Activated effector memory CD4-positive, alpha-beta T cell treated with Interleukin-2 at 50 U/mL for 16 hours (primary cell): Measurements from ENCODE around the gene C20orf204.
"Not testable (repeated sequence)": the region's sequence is repeated elsewhere in the genome, so short reads cannot be mapped to it uniquely, and the experiment has no call there.

Source experiments
- DNase-seq: peaks from one replicate; pipeline ENCODE4 v3.0.0-alpha.2; 2020

C20orf204 gene

GRCh38 chr20:64035933-64036345 lies at the start of gene C20orf204:
TSS of gene C20orf204 (plus strand) at chr20:64036182. CDS start at chr20:64036324, 142 bp downstream.
- no peak for DNase-seq

GRCh38 chr20:64000906-64001305 lies 35.1 kb upstream of the C20orf204 start:
- DNase-seq: no peak

DNA sequence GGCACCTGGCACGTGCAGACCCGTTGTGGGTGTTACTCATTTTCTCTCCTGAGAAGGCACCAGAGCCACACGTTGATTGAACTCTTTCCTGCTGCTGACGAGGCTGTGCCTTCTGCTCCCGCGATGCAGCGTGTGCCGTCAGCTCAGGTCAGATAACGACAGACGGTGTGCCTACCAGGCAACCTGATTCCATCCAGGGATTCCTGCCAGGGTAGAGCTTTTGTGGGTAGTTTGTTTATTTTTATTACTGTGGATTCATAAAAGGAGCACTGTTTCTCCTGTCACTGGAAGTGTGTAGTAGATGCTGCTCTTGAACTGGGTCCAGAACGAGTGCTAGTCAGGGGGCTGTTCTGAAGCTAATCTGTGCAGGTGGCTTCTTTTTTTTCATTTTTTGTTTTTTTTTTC lies 34.4 kb upstream of the C20orf204 start:
- DNase-seq: no peak

GRCh38 chr20:64003960-64004725 lies 31.8 kb upstream of the C20orf204 start:
- no peak for DNase-seq

GRCh38 chr20:64005394-64005793 lies 30.6 kb upstream of the C20orf204 start:
- no peak for DNase-seq

DNA sequence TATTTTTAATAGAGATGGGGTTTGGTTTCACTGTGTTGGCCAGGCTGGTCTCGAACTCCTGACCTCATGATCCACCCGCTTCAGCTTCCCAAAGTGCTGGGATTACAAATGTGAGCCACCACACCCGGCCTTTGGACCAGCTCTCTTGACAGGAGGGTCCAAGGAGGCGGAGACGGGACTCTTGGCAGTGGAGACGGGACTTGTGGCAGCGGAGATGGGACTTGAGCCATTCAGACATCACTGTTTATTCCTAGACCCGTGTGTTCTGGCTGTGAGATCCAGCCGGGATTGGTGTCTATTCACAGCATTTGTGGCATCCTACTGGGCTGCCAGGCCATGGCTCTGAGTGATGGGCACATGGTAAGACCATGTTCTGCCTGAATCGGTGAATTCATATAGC lies 29.5 kb upstream of the C20orf204 start:
- no peak for DNase-seq

DNA sequence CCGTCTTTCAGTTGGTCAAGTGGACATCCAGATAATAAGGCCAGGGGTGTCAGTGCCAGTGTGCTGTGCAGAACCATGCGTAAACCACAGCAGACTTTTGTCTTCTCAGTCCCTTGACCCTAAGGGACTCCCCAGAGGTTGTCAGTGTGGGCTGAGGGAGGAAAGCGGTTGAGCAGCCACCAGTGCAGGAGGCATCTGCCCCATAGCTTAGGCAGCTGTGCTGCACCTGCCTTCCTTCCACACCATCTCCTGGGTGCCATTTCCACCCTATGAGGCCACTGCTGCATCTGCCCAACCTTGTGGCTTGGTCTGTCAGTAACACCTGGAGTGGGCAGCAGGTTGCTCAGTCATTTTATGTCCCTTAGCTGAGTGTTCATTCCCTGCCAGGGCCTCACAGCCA lies 29.1 kb upstream of the C20orf204 start:
- DNase-seq: no peak

DNA sequence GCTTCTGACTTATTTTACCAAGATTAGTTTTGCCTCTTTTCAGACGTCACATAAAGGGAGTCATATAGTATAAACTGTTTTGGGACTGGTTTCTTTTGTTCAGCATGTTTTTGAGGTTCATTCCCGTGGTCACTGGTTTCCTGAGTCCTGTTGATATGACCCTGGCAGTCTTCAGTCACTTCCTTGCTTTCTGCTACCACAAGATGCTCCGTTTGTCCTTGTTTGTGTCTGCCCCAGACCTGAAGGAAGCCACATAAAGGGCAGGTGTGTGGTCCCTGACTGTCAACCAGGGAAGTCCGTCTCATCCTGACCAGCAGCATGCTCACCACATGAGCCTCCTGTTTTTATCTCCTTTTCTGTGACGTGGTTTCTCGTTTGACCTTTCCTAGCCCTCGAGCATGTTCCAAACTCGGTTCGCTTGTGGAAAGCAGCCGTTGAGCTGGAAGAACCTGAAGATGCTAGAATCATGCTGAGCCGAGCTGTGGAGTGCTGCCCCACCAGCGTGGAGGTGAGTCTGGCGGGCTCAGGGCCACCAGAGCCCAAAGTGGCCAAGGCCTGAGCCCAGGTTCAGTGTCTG lies 26.1 kb upstream of the C20orf204 start:
- DNase-seq: no peak

DNA sequence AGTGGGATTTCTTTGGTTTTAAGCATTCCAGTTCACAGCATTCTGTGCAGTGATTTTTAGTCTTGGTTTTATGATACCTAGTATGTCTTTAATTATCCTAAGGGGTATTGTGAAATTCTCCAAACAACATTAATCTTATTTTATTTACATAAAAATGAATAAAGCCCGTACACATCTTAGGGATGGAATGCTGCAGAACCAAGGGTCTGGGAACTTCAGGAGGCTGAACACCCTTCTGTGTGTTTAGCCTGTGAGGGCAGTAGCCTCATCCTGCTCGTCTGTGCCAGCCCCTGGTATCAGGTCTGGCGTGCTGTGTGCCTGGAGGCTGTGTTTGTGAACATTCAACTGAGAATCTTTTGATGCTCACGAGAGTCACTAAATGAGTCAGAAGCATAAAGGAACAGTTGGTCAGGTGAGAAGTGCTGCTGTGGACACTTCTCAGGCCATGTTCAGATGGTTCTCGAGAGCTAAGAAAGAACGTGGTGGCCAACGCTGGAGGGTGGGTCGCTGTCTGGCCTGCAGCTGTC lies 25.2 kb upstream of the C20orf204 start:
- no peak for DNase-seq

DNA sequence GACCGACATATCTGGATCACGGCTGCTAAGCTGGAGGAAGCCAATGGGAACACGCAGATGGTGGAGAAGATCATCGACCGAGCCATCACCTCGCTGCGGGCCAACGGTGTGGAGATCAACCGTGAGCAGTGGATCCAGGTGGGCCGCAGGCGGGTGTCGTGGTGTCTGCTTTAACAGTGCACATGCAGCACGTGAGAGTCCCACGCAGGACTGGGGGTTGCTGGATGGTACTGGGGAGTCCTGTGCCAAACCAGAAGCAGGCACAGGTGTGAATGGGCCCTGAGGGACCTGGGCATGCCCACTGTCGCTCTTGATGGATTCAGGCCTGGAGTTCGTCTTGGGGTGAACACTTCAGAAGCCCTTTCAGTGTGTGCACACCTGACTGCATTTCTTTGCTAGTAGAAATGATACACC lies 24.6 kb upstream of the C20orf204 start:
- peak; percentile 11 for DNase-seq

DNA sequence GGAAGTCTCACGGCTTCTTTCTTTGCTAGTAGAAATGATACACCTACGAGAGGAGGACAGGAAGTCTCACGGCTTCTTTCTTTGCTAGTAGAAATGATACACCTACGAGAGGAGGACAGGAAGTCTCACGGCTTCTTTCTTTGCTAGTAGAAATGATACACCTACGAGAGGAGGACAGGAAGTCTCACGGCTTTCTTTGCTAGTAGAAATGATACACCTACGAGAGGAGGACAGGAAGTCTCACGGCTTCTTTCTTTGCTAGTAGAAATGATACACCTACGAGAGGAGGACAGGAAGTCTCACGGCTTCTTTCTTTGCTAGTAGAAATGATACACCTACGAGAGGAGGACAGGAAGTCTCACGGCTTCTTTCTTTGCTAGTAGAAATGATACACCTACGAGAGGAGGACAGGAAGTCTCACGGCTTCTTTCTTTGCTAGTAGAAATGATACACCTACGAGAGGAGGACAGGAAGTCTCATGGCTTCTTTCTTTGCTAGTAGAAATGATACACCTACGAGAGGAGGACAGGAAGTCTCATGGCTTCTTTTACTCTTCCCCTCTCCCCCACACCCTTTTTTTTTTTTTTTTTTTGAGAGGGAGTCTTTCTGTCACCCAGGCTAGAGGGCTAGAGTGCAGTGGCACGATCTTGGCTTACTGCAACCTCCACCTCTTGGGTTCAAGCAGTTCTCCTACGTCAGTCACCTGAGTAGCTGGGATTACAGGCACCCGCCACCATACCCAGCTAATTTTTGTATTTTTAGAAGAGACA lies 23.4 kb upstream of the C20orf204 start:
- not testable (repeated sequence) for DNase-seq

DNA sequence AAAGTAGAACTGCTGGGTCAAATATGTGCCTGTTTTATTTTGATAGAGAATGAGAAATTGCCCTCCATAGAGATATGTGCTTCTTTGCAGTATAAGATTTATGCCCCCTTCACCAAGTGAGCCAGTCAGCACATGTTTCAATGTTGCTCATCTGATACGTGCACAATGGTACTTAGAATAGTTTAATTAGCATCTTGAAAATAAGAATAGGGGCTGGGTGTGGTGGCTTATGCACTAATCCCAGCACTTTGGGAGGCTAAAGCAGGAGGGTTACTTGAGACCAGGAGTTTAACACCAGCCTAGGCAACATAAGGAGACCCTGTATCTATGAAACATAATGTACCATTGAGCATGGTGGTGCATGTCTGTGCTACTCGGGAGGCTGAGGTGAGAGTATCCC lies 20.3 kb upstream of the C20orf204 start:
- no peak for DNase-seq

- no peak for DNase-seq
These were observed 14.6 kb upstream of the C20orf204 start for GRCh38 chr20:64021124-64021975.

DNA sequence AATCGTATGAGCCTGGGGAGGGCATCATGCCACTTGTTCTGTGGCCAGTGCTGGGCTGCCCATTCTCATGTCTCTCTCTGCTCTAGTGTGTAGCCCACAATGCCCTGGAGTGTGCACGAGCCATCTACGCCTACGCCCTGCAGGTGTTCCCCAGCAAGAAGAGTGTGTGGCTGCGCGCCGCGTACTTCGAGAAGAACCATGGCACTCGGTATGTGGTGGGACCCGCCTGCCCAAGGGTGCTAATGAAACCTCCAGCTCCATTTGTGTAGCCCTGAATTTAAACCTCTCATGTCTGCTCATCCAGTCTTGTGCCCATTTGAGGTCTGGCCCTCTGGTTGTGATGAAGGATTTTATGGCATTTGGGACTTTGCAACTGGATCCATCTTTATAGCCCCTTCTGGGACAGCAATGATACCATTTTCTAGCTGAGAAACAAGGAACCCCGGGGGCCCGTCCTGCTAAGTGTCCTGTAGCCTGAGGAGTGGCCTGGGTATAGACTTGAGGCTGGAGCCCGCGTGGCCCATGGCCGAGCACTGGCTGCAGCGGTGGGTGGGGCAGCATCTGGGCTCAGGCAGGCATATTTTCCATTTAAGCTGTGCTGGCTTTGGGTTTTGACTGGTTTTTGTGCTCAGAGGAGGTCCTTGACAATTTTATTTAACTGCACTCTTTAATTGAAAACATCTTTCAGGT lies 13.2 kb upstream of the C20orf204 start:
- DNase-seq: no peak

DNA sequence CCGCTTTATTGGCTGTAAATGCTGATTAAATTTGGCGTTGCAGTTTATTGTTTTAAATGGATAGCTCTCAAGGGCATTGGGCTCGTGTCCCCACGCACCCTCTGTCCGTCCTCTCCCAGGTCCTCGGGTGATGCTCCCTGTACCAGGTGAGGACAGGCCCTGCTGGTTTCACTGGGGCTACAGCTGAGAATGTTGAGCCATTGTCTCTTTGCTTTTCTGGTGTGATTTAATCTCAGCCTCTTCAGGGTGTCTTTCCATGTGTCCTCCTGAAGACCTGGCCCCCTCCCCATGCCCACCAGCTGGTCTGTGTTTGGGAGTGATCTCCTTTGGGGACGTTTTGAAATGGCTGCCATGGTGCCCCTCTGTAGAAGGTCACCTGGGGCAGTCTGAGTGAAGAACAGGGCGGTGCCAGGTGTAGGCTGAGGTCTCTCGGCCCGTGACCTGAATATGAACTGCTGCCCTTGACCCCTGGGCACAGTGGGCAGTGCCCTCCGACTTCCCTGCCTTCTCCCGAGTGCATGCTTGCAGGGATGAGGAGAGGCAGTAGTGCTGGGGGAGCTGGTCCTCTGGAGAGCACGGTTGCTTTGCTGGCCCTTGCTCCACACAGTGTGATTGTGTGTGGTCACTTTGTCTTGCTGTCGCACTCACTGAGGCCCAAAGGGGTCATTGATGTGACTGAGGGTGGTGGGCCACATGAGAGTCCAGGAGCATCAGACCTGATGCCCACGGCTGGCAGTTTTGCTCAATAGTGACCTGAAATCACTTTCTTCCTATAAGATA lies 12.4 kb upstream of the C20orf204 start:
- no peak for DNase-seq

- DNase-seq: no peak
These were observed 11.6 kb upstream of the C20orf204 start for GRCh38 chr20:64024141-64024990.

DNA sequence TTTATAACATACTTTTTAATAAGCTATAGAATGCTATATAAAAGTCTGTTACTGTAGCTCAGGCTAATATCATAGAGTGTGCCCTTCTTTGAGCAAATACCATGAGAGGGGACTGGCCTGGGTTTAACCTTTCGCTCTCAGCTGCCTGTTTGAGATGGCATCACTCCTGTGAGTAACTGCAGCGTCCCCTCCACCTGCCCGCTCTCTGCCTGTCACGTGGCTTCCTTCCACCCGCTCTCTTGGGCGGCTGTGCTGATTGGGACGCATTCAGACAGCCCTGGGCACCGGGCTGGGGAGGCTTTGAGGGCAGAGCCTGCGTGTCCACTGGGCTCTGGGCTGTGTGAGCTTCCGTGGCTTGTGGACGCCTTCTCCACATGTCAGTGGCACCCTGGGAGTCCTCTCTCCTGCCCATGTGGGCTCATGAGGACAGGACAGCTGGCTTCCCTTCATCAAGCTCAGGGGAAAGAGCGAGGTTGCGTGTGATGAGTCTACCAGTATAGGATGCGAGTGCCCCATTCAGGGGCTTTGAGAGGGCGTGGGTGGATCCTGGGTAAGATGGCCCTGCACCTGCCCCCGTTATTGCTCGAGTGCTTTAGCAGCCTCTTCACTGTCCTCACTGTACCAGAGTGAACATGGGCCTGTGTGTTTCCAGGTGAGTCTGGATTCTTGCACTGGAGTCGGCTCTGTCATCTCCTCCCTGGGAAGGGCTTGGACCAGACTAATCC lies 10.7 kb upstream of the C20orf204 start:
- DNase-seq: no peak

DNA sequence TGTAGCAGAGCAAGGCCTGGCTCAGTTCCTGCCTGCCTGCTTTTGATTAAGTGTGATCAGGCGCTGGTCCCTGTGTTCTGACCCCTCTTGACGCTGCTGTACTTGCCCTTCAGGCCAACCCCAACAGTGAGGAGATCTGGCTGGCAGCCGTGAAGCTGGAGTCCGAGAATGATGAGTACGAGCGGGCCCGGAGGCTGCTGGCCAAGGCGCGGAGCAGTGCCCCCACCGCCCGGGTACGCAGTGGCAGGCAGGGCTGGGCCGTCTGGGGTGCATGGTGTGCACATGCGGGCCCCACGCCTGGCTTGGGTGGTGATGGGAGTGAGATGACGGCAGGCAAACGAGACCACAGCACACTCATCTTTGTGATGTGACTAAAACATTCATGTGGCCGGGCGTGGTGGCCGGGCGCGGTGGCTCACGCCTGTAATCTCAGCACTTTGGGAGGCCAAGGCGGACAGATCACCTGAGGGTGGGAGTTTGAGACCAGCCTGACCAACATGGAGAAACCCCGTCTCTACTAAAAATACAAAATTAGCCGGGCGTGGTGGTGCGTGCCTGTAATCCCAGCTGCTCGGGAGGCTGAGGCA lies 10.1 kb upstream of the C20orf204 start:
- DNase-seq: no peak
